ENCODE measurements around the gene EFCC1.

EFCC1 gene

GRCh38 chr3:128999102-128999501 lies 2.0 kb upstream of the EFCC1 start:
- no peaks in the 10 kb centered on the region for H3K9me3 ChIP-seq (ENCODE audit: control insufficient read depth, insufficient read depth, low read length)
- TF ChIP-seq EZH2phosphoT487 (IDR thresholded peaks at IDR 0.05; ENCODE audit: borderline replicate concordance, low read length) (no peak), CTCF (IDR thresholded peaks at IDR 0.05; ENCODE audit: low read depth, low read length, poor library complexity, severe bottlenecking) (no peak)
- no peaks in the 10 kb centered on the region for H3F3A ChIP-seq (ENCODE audit: control insufficient read depth, insufficient read depth)
- H4K20me1 ChIP-seq (ENCODE audit: control insufficient read depth, insufficient read depth, low read depth, low read length), result no peaks in the 10 kb centered on the region
- no peaks in the 10 kb centered on the region for H3K79me2 ChIP-seq (ENCODE audit: control insufficient read depth, low read length)
- H3K27me3 ChIP-seq (ENCODE audit: control insufficient read depth, low read length), result peaks cover 44% of the 10 kb centered on the region
- H3K4me1 ChIP-seq (ENCODE audit: control insufficient read depth, low read length), result peaks cover 21% of the 10 kb centered on the region
- no peak overlapping the region for H3K4me3 ChIP-seq (ENCODE audit: low read length)
- no peaks in the 10 kb centered on the region for H3K9me2 ChIP-seq (replicated peaks; ENCODE audit: control insufficient read depth, low read length)
- no peaks in the 10 kb centered on the region for H3K36me3 ChIP-seq (ENCODE audit: control insufficient read depth, low read length)
- H3K27ac ChIP-seq (ENCODE audit: low read depth, low read length), result no peak overlapping the region
- H3K4me2 ChIP-seq (ENCODE audit: low read length), result no peak overlapping the region

- Histone ChIP-seq H3K4me2 (ENCODE audit: low read length) (no peak overlapping the region), H3K9me2 (replicated peaks; ENCODE audit: control insufficient read depth, low read length) (no peaks in the 10 kb centered on the region), H3F3A (ENCODE audit: control insufficient read depth, insufficient read depth) (no peaks in the 10 kb centered on the region), H3K79me2 (ENCODE audit: control insufficient read depth, low read length) (no peaks in the 10 kb centered on the region), H3K36me3 (ENCODE audit: control insufficient read depth, low read length) (no peaks in the 10 kb centered on the region), H3K9me3 (ENCODE audit: control insufficient read depth, insufficient read depth, low read length) (no peaks in the 10 kb centered on the region), H3K27me3 (ENCODE audit: control insufficient read depth, low read length) (peaks cover 39% of the 10 kb centered on the region), H3K4me1 (ENCODE audit: control insufficient read depth, low read length) (peaks cover 19% of the 10 kb centered on the region), H4K20me1 (ENCODE audit: control insufficient read depth, insufficient read depth, low read depth, low read length) (no peaks in the 10 kb centered on the region), H3K27ac (ENCODE audit: low read depth, low read length) (no peak overlapping the region), H3K4me3 (ENCODE audit: low read length) (no peak overlapping the region)
- TF ChIP-seq EZH2phosphoT487 (IDR thresholded peaks at IDR 0.05; ENCODE audit: borderline replicate concordance, low read length) (no peak), CTCF (IDR thresholded peaks at IDR 0.05; ENCODE audit: low read depth, low read length, poor library complexity, severe bottlenecking) (no peak)
Observed at GRCh38 chr3:129000742-129001100, 383 bp upstream of the EFCC1 start.

- no peaks in the 10 kb centered on the region for H3K36me3 ChIP-seq (ENCODE audit: control insufficient read depth, low read length)
- H4K20me1 ChIP-seq (ENCODE audit: control insufficient read depth, insufficient read depth, low read depth, low read length), result no peaks in the 10 kb centered on the region
- no peaks in the 10 kb centered on the region for H3K9me2 ChIP-seq (replicated peaks; ENCODE audit: control insufficient read depth, low read length)
- H3F3A ChIP-seq (ENCODE audit: control insufficient read depth, insufficient read depth), result no peaks in the 10 kb centered on the region
- H3K27ac ChIP-seq (ENCODE audit: low read depth, low read length), result no peak overlapping the region
- no peak for TF ChIP-seq EZH2phosphoT487 (IDR thresholded peaks at IDR 0.05; ENCODE audit: borderline replicate concordance, low read length)
- TF ChIP-seq CTCF (IDR thresholded peaks at IDR 0.05; ENCODE audit: low read depth, low read length, poor library complexity, severe bottlenecking), result no peak
- H3K27me3 ChIP-seq (ENCODE audit: control insufficient read depth, low read length), result peaks cover 34% of the 10 kb centered on the region
- no peaks in the 10 kb centered on the region for H3K79me2 ChIP-seq (ENCODE audit: control insufficient read depth, low read length)
- H3K4me3 ChIP-seq (ENCODE audit: low read length), result no peak overlapping the region
- peaks cover 19% of the 10 kb centered on the region for H3K4me1 ChIP-seq (ENCODE audit: control insufficient read depth, low read length)
- H3K4me2 ChIP-seq (ENCODE audit: low read length), result no peak overlapping the region
- H3K9me3 ChIP-seq (ENCODE audit: control insufficient read depth, insufficient read depth, low read length), result no peaks in the 10 kb centered on the region
Observed at GRCh38 chr3:129001806-129002572, 885 bp downstream of the EFCC1 start.
